Gastroesophageal sphincter (tissue), 4 donors: ENCODE results near the gene RPP38. TPM values are rescaled to one million over a fixed set of nuclear protein-coding genes. Genes with fewer than 3 reads are reported as not detected.

ENCODE experiments used
- ATAC-seq: fragments of 150-250 bp; one replicate; pipeline ENCODE4 v1.9.1; 2016; ENCODE audit warnings: mild to moderate bottlenecking, moderate library complexity
- H3K27ac ChIP-seq, 4 donors: fragments of 200-600 bp; sonication (generic) in 3 of 4; 1 replicate in 3 of 4; 2 replicates in 1 of 4; pipeline ENCODE4 v1.5.1; 2016 to 2019
- H3K27me3 ChIP-seq: fragments of 200-600 bp; sonication (generic); one replicate; pipeline ENCODE4 v1.5.1; 2019
- H3K36me3 ChIP-seq, 2 donors: fragments of 200-600 bp; sonication (generic); one replicate each; pipeline ENCODE4 v1.5.1; 2019; ENCODE audit warnings: control low read depth in 1 of 2
- H3K4me1 ChIP-seq, 3 donors: fragments of 200-600 bp; sonication (generic); 1 replicate in 2 of 3; 2 replicates in 1 of 3; pipeline ENCODE4 v1.5.1; 2016 to 2019; ENCODE audit warnings: control low read depth in 2 of 3
- H3K4me3 ChIP-seq, 2 donors: fragments of 200-600 bp; sonication (generic); one replicate each; pipeline ENCODE4 v1.5.1; 2019; ENCODE audit warnings: mild to moderate bottlenecking in 1 of 2, moderate library complexity in 1 of 2
- H3K9me3 ChIP-seq, 3 donors: fragments of 200-600 bp; sonication (generic); one replicate each; pipeline ENCODE4 v1.5.1; 2017 to 2019; ENCODE audit warnings: control low read depth in 2 of 3
- EP300 ChIP-seq: sonication (generic); formaldehyde crosslinking; IDR thresholded peaks from one replicate; pipeline ENCODE4 v1.6.1; 2017; ENCODE audit warnings: antibody characterized with exemption, mild to moderate bottlenecking
- POLR2A ChIP-seq, 2 donors: fragments of 450-650 bp; IDR thresholded peaks; one replicate each; pipeline ENCODE4 v1.6.1; 2017; ENCODE audit warnings: antibody characterized with exemption in 2 of 2, mild to moderate bottlenecking in 2 of 2, moderate library complexity in 1 of 2
- POLR2AphosphoS5 ChIP-seq: sonication (generic); formaldehyde crosslinking; IDR thresholded peaks from one replicate; pipeline ENCODE4 v1.6.1; 2017; ENCODE audit warnings: antibody characterized with exemption
- WGBS, 2 donors: methylation state at CpG; one replicate each; pipeline ENCODE4 v1.1.5; 2018; ENCODE audit warnings: low coverage in 1 of 2; 5-methylcytosine and 5-hydroxymethylcytosine counted together
- total RNA-seq, 4 donors: library from RNA; depleted of rRNA; stranded (reverse); fragments of >200 nt; gene quantifications; one replicate each; pipeline ENCODE4 v1.1.0, GENCODE V29; 2016
- TF ChIP-seq, protein P1 (sequence below), 4 experiments: fragments of 200-600 bp in 2 of 4; fragments of 450-650 bp in 2 of 4; sonication (generic) in 1 of 4; IDR thresholded peaks; one replicate each; pipeline ENCODE4 v1.5.1; 2017 to 2019; ENCODE audit warnings: antibody characterized with exemption in 4 of 4, mild to moderate bottlenecking in 2 of 4, moderate library complexity in 2 of 4

RPP38 gene, protein sequence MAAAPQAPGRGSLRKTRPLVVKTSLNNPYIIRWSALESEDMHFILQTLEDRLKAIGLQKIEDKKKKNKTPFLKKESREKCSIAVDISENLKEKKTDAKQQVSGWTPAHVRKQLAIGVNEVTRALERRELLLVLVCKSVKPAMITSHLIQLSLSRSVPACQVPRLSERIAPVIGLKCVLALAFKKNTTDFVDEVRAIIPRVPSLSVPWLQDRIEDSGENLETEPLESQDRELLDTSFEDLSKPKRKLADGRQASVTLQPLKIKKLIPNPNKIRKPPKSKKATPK
- total RNA-seq, result 10 to 100 TPM in 3 of 4 donors, 1 to 10 TPM in 1; 9.9 to 23.2 (median 14.9) TPM

DNA sequence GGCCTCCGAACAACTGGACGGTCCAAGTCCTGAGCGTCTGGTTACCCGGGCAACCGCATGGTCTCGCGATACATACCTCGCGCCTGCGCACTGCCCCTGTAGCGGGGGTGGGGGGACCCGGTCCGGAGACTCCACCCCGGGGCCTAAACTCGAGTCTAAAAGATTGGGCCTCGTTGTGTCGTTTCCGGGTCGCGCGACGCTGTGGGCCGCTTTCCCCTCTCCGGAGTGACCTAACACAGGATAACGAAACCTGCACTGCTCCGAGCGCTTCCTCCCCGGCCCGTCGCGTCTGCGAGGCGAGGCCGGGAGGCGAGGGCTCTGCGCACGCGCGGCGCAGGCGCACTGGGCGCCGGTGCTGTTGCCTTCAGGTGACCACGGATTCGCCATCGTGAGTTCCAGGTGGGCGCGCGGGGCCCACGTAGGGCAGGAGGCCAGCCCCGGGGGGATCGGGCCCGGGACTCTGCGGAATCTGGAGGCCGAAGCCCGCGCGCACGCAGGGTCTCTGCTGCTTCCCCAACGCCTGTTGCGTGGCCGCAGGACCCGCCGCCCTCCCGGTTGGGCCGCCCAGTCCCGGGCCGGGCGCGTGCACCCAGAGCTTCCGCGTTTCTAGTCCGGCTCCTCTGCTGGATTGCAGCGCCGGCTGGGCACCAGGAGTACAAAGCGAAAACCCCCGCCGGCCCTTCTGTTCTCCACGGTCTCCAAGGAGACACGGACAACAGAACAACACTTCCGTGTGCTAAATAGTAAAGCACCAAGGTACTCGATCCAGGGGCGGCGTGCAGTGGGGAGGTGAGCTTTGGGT, at the start of gene RPP38:
Gene RPP38 (plus strand): TSS at position 345 of the 802 bp plus-strand sequence. CDS start 5,960 bp downstream, outside the sequence.
- no peaks in the 10 kb centered on the region for H3K9me3 ChIP-seq
- 0% methylated on average over 4 of the region's 84 CpGs; no CpG with 5 or more reads in 1 of the 2 donors for WGBS, 2 donors
- H3K36me3 ChIP-seq, result peaks cover 0 to 20% of the 10 kb centered on the region in 2 donors
- ATAC-seq, result peak; percentile 98
- H3K4me1 ChIP-seq, result peaks cover 0 to 32% (median 15%) of the 10 kb centered on the region in 3 donors
- peak within 1 kb of the TSS; percentile 76 to 97 (median 94) for H3K27ac ChIP-seq
- TF ChIP-seq EP300 (no peak), POLR2A (IDR thresholded peaks at IDR 0.05) (peak; percentile 50 to 54), POLR2AphosphoS5 (peak; percentile 47)
- TF ChIP-seq, protein P1, sequence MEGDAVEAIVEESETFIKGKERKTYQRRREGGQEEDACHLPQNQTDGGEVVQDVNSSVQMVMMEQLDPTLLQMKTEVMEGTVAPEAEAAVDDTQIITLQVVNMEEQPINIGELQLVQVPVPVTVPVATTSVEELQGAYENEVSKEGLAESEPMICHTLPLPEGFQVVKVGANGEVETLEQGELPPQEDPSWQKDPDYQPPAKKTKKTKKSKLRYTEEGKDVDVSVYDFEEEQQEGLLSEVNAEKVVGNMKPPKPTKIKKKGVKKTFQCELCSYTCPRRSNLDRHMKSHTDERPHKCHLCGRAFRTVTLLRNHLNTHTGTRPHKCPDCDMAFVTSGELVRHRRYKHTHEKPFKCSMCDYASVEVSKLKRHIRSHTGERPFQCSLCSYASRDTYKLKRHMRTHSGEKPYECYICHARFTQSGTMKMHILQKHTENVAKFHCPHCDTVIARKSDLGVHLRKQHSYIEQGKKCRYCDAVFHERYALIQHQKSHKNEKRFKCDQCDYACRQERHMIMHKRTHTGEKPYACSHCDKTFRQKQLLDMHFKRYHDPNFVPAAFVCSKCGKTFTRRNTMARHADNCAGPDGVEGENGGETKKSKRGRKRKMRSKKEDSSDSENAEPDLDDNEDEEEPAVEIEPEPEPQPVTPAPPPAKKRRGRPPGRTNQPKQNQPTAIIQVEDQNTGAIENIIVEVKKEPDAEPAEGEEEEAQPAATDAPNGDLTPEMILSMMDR (IDR thresholded peaks at IDR 0.05), result peak in 1 of 4 experiments; percentile 5
- H3K4me3 ChIP-seq, result peak within 1 kb of the TSS; percentile 74 to 82
- H3K27me3 ChIP-seq, result peaks cover 10% of the 10 kb centered on the region

DNA sequence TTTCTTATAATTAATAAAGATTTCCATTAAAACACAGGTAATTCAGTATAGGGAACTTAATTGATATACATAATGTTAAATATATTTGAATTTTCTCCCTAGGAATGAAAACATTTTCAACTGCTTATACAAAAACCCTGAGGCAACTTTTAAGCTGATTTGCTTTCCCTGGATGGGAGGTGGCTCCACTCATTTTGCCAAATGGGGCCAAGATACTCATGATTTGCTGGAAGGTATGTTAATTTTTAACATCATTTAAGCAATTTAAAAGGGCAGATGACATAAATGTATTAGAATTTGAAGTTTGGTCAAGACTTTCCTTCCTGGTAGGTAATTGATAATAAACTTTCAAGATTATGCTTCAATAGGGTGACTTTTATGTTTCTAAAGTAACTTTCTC, 47.6 kb upstream of the RPP38 start:
- ATAC-seq, result no peak
- Histone ChIP-seq H3K27me3 (no peaks in the 10 kb centered on the region), H3K4me3 (no peak overlapping the region), H3K27ac (no peak overlapping the region), H3K9me3 (no peaks in the 10 kb centered on the region), H3K4me1 (no peaks in the 10 kb centered on the region), H3K36me3 (no peaks in the 10 kb centered on the region)
- no peak for TF ChIP-seq POLR2A (IDR thresholded peaks at IDR 0.05)
- no peak for TF ChIP-seq EP300
- TF ChIP-seq POLR2AphosphoS5, result no peak
- TF ChIP-seq, protein P1 (IDR thresholded peaks at IDR 0.05), result no peak

DNA sequence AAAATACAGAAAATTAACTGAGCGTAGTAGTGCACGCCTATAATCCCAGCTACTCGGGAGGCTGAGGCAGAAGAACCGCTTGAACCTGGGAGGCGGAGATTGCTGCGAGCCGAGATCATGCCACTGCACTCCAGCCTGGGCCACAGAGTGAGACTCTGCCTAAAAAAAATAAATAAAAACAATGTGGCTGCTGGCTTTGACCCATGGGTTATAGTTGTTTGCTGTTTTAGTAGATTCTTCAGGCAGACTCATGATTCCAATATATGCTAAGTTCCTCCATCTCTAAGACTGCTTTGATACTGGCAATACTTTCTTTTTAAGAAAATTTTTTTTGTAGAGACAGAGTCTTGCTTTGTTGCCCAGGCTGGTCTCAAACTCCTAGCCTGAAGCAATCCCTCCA, 45.0 kb upstream of the RPP38 start:
- no peak overlapping the region for H3K27ac ChIP-seq
- no peaks in the 10 kb centered on the region for H3K9me3 ChIP-seq
- no peaks in the 10 kb centered on the region for H3K36me3 ChIP-seq
- H3K4me1 ChIP-seq, result no peaks in the 10 kb centered on the region
- no peak overlapping the region for H3K4me3 ChIP-seq
- WGBS, 2 donors, result 59 to 72% methylated on average over 3 to 7 of the region's 7 CpGs
- TF ChIP-seq, protein P1 (IDR thresholded peaks at IDR 0.05), result no peak
- no peak for ATAC-seq
- H3K27me3 ChIP-seq, result no peaks in the 10 kb centered on the region

DNA sequence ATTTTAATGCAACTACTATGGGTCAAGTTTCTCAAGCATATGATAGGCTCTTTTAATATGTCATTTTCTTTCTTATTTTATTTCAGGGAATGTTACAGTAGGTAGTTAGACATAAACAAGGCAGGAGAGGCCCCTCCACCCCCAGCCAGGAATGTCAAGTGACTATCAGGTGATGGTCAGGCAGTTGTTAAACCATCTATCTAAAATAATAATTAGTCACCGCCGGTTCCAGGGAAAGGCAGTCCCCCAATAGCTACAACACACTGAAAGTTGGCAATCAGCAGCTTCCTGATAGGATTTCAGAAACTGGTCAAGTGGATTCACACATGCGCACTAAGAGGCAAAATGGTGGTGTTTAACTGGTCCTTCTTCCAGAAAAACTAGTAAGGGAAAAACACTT, 44.1 kb upstream of the RPP38 start:
- Histone ChIP-seq H3K4me1 (no peaks in the 10 kb centered on the region), H3K36me3 (no peaks in the 10 kb centered on the region), H3K9me3 (no peaks in the 10 kb centered on the region), H3K27me3 (no peaks in the 10 kb centered on the region), H3K4me3 (no peak overlapping the region), H3K27ac (no peak overlapping the region)
- 86 to 100% methylated on average over 1 to 3 of the region's 3 CpGs for WGBS, 2 donors
- TF ChIP-seq POLR2A (IDR thresholded peaks at IDR 0.05) (no peak), POLR2AphosphoS5 (no peak), EP300 (no peak)
- TF ChIP-seq, protein P1 (IDR thresholded peaks at IDR 0.05), result no peak
- ATAC-seq, result no peak
